ENCODE data around the gene PRR19. TPM values are rescaled to one million over a fixed set of nuclear protein-coding genes. Genes with fewer than 3 reads are reported as not detected.

The PRR19 gene
- total RNA-seq, 1 experiment from 2014 or later: 3.2 TPM

DNA sequence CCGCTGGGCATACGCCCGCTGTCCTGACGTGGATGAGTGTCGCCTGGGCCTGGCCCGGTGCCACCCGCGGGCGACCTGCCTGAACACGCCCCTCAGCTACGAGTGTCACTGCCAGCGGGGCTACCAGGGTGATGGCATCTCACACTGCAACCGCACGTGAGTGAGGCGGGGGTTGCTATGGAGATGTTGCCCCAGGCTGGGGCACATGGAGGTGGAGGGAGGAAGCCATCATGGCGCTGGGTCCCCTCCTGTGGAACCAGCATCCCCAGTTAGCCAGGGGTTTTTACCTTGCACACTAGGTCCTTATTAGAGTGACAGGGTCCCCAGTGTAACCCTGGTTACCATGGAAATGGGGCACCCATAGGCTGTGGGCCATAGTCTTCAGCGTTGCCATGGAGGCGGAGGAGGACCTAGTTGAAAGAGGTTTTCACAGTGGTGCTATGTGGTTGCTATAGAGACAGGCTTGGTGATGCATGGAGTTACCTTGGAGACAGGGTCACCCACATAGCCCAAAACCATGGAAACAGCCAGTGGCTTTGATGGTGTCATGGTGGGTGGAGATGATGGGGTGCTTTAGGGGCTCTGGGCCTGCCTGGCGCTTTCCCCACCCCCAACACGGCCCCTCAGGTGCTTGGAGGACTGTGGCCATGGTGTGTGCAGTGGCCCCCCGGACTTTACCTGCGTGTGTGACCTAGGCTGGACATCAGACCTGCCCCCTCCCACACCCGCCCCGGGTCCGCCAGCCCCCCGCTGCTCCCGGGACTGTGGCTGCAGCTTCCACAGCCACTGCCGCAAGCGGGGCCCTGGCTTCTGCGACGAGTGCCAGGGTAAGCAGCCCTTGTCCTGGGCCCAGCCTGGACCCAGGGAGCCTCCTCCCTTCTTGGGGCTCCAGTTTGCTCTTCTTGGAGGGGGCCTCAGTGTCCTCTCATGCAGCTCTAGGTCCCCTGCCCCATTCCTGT, 50.6 kb downstream of the PRR19 start:
- Histone ChIP-seq H3K4me2 (ENCODE audit: insufficient read depth, insufficient read length, low read length) (no peak overlapping the region), H3K27ac (ENCODE audit: insufficient read length, low read depth, low read length) (no peak overlapping the region), H2BK15ac (ENCODE audit: low read depth, low read length) (no peak overlapping the region), H3K4ac (ENCODE audit: low read depth, low read length) (no peak overlapping the region), H3K4me1 (ENCODE audit: insufficient read depth, low read length) (no peaks in the 10 kb centered on the region), H3K23ac (ENCODE audit: insufficient read length, low read depth, low read length) (no peak overlapping the region), H2AK5ac (ENCODE audit: insufficient read length, low read length) (no peak overlapping the region), H2BK20ac (ENCODE audit: low read depth, low read length, poor library complexity, severe bottlenecking) (no peak overlapping the region), H3K9ac (ENCODE audit: extremely low read depth, insufficient read length, low read length) (no peak overlapping the region), H3K56ac (ENCODE audit: insufficient read length, low read depth, low read length) (no peak overlapping the region), H3T11ph (ENCODE audit: low read length) (no peak overlapping the region), H3K79me1 (ENCODE audit: insufficient read depth, low read depth, low read length, poor library complexity, severe bottlenecking) (no peaks in the 10 kb centered on the region), H2BK12ac (ENCODE audit: insufficient read length, low read depth, low read length) (no peak overlapping the region), H4K20me1 (ENCODE audit: control insufficient read depth, insufficient read depth, insufficient read length) (no peaks in the 10 kb centered on the region), H4K8ac (replicated peaks; ENCODE audit: insufficient read length, low read depth, low read length) (no peak overlapping the region), H3K9me3 (ENCODE audit: control insufficient read depth, low read depth, low read length) (no peaks in the 10 kb centered on the region), H3K23me2 (ENCODE audit: insufficient read length, low read depth, low read length, poor library complexity, severe bottlenecking) (no peaks in the 10 kb centered on the region), H4K5ac (ENCODE audit: insufficient read length, low read depth, low read length) (no peak overlapping the region), H4K91ac (ENCODE audit: insufficient read length, low read depth, low read length) (no peak overlapping the region), H3K18ac (ENCODE audit: insufficient read length, low read depth, low read length) (no peak overlapping the region), H2BK120ac (ENCODE audit: low read depth, low read length, poor library complexity, severe bottlenecking) (no peak overlapping the region), H3K79me2 (ENCODE audit: insufficient read depth, low read length) (no peaks in the 10 kb centered on the region), H3K14ac (ENCODE audit: insufficient read depth, low read length) (no peak overlapping the region), H2BK5ac (ENCODE audit: insufficient read length, low read length) (no peak overlapping the region), H2AFZ (ENCODE audit: low read length) (no peak overlapping the region), H3K27me3 (ENCODE audit: insufficient read depth, low read length) (no peaks in the 10 kb centered on the region)
- no peak for DNase-seq
- Mint-ChIP-seq H3K9me3 (no peaks in the 10 kb centered on the region; a peak in 1 of 5 replicates), H3K27me3 (ENCODE audit: low read depth) (no peaks in the 10 kb centered on the region), H3K4me3 (no peak overlapping the region), H3K27ac (peak overlapping the region in 1 of 3 experiments; percentile 73; a peak in 1 of 7 replicates), H3K4me1 (peaks cover 0 to 1% of the 10 kb centered on the region in 2 experiments; a peak in 1 of 4 replicates), H3K36me3 (ENCODE audit: insufficient read depth in 1 of 3, low read depth in 3 of 3) (peaks cover 2 to 28% (median 13%) of the 10 kb centered on the region in 3 experiments; a peak in 5 of 7 replicates)
- TF ChIP-seq, protein P1, sequence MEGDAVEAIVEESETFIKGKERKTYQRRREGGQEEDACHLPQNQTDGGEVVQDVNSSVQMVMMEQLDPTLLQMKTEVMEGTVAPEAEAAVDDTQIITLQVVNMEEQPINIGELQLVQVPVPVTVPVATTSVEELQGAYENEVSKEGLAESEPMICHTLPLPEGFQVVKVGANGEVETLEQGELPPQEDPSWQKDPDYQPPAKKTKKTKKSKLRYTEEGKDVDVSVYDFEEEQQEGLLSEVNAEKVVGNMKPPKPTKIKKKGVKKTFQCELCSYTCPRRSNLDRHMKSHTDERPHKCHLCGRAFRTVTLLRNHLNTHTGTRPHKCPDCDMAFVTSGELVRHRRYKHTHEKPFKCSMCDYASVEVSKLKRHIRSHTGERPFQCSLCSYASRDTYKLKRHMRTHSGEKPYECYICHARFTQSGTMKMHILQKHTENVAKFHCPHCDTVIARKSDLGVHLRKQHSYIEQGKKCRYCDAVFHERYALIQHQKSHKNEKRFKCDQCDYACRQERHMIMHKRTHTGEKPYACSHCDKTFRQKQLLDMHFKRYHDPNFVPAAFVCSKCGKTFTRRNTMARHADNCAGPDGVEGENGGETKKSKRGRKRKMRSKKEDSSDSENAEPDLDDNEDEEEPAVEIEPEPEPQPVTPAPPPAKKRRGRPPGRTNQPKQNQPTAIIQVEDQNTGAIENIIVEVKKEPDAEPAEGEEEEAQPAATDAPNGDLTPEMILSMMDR (conservative IDR thresholded peaks at IDR 0.05): no peak
- WGBS (ENCODE audit: extremely low coverage, insufficient read length, low lambda C conversion rate): no CpG with 5 or more reads among the region's 31 CpGs
